ENCODE measurements around the gene SLC35G6.
"Not testable (repeated sequence)": the region's sequence is repeated elsewhere in the genome, so short reads cannot be mapped to it uniquely, and the experiment has no call there.

SLC35G6 gene

GRCh38 chr17:7481275-7481674 lies at the start of gene SLC35G6:
SLC35G6 (plus strand) TSS chr17:7481446; CDS start chr17:7481517, 71 bp downstream.
- DNase-seq: not testable (repeated sequence)

- no peak for DNase-seq
Observed at GRCh38 chr17:7432296-7432695, 49.0 kb upstream of the SLC35G6 start.

GRCh38 chr17:7435676-7436555 lies 45.3 kb upstream of the SLC35G6 start:
- peak in 1 of 2 experiments; percentile 58 for DNase-seq

- peak in 1 of 2 experiments; percentile 89 for DNase-seq
Observed at GRCh38 chr17:7436556-7437368, 44.5 kb upstream of the SLC35G6 start.

GRCh38 chr17:7437369-7437863 lies 43.8 kb upstream of the SLC35G6 start:
- no peak for DNase-seq

- peak in 1 of 2 experiments; percentile 51 for DNase-seq
Observed at GRCh38 chr17:7437950-7438614, 43.2 kb upstream of the SLC35G6 start.

- DNase-seq: no peak
Observed at GRCh38 chr17:7438656-7439460, 42.4 kb upstream of the SLC35G6 start.

GRCh38 chr17:7439462-7440112 lies 41.7 kb upstream of the SLC35G6 start, which contains the start of gene FGF11:
FGF11 (plus strand) TSS chr17:7439512; CDS start chr17:7439621, 109 bp downstream.
- no peak for DNase-seq

GRCh38 chr17:7440113-7440833 lies 41.0 kb upstream of the SLC35G6 start:
- peak in 1 of 2 experiments; percentile 63 for DNase-seq

- DNase-seq: peak; percentile 42 to 59
Observed at GRCh38 chr17:7440834-7441195, 40.4 kb upstream of the SLC35G6 start.

GRCh38 chr17:7441266-7441665 lies 40.0 kb upstream of the SLC35G6 start:
- no peak for DNase-seq

GRCh38 chr17:7442142-7442541 lies 39.1 kb upstream of the SLC35G6 start:
- no peak for DNase-seq

GRCh38 chr17:7443499-7444485 lies 37.5 kb upstream of the SLC35G6 start:
- no peak for DNase-seq

- no peak for DNase-seq
Observed at GRCh38 chr17:7444682-7445618, 36.3 kb upstream of the SLC35G6 start, which contains the start of gene CHRNB1. CHRNB1 (plus strand) TSS chr17:7445061; CDS start chr17:7445128, 67 bp downstream.

- DNase-seq: no peak
Observed at GRCh38 chr17:7445619-7445968, 35.7 kb upstream of the SLC35G6 start.

GRCh38 chr17:7448461-7448860 lies 32.8 kb upstream of the SLC35G6 start:
- DNase-seq: no peak

GRCh38 chr17:7459961-7460545 lies 21.2 kb upstream of the SLC35G6 start:
- no peak for DNase-seq
